GM21723 (cell line): ENCODE measurements around the gene LST1.

ENCODE experiments used
- ATAC-seq: cut with Tn5 transposase; IDR thresholded peaks from one replicate; pipeline ENCODE4 v1.9.1; 2021; ENCODE audit warnings: mild to moderate bottlenecking, moderate library complexity; ENCODE audit not compliant: unreplicated experiment

Gene LST1

DNA sequence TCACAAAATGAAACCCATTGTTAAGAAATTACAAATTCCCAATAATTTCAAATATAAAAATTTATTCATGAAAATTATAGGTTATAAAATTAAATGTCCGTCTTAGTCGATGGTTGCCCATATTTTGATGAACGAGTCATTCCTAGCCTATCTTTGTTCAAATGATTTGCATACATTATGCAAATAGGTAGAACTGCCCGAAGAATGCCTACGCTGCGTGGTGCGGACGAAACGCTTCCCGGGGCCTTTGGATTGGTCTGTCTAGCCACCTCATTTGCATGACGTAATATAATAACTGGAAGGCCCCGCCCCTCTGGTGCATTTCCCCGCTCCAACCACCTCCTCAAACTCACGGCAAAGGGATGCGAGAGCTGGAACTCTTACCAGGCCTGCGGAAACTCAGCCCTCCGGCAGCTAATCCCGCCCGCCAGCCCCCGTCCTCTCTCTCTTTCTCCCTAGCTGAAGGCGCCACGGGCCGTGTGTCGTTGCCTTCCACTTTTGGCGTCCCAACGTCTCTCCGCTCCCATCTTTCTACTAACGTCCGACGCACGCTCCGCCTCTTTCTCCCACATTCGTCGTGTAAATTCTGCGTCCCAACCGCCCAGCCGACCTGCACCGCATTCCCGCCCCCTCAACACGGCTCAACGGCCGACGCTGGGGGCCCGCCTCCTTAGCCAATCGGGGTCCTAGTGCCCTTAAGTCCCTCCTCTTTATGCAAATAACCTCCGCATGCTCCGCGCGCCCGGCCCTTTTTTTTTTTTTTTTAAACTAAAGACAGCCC lies 33.9 kb downstream of the LST1 start:
- ATAC-seq: peak; percentile 78

DNA sequence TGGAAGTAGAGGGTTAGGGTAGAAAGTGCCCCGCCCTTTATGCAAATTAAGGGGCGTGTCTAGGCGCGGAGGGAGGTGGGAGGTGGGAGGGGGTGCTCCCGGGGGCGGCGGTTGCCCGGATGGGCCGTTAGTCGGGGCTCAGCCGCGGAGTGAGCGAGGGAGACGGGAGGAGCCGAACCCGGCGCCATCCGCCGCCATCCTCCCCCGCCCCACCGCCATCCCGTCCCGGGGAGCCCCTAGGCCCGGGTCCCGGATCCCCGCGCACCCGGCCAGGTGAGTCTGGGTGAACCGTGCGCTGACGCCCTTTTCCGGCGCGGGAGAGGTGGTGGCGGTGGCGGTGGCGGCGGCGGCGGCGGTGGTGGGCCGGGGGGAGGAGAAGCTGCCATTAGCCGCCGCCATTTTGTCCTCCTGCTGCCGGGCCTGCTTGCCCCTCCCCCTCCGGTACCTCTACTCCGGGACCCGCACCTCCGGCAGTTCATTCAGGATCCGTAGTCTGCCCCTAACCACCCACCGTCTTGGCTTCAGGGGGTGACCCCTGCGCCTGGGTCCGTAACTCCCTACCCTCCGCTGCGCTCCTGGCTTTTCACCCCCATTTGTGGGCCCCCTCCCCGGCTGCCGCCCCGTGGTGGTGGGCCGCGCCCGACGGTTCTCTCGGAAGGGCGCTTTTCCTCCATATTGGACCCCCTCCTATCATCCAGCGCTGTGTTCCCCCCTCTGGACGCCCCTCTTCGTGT lies 34.7 kb downstream of the LST1 start, which contains the start of gene PRRC2A:
PRRC2A (plus strand) TSS at position 130 of the 734 bp plus-strand sequence. CDS start 2,075 bp downstream, outside the sequence.
- peak; percentile 51 for ATAC-seq

DNA sequence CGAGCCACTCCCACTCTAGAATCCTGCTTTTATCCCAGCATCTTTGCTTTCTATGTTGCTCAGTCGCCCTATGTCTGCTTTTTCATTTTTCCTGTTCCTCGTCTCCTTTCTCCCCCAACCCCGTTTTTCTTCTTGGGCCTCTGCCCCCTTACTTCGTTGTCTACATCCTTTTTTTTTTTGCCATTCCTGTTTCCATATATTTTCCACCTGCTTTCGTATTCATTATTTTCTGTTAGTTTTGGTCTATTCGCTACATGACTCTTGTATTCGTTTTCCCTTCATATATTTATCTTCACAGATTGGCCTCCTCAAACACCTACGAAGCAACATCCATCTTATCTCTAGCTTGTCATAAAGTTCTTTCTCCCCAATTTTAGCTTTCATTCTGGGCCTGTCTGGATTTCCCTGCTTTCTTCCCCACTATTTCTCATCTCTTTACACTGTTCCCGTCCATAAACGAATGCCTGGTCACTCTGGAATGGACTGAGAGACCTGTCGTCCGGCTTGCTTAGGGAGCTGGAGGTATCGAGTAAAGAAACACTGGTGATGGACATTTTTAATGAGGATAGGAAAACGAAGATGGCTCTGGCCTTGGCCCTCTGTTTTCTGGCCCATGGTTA lies 35.4 kb downstream of the LST1 start:
- ATAC-seq: no peak

DNA sequence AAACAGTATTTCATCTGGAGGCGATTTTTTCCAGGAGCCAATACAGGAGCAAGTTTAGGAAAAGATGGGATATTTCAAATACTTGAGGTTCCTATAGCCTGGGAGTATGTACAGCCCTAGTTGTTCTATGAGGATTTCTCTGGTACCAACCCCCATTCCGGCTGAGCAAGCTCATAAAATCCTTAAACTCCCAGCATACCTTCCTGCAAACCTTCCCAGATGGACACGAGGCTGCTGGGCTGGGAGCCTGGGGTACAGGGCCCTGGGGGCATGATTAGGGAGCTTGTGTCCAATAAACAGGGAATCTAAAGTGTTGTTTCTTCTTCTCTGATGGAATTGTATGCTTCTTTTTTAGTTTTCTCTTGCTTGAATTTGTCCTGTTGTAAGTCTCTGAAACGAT lies 35.9 kb downstream of the LST1 start:
- no peak for ATAC-seq

DNA sequence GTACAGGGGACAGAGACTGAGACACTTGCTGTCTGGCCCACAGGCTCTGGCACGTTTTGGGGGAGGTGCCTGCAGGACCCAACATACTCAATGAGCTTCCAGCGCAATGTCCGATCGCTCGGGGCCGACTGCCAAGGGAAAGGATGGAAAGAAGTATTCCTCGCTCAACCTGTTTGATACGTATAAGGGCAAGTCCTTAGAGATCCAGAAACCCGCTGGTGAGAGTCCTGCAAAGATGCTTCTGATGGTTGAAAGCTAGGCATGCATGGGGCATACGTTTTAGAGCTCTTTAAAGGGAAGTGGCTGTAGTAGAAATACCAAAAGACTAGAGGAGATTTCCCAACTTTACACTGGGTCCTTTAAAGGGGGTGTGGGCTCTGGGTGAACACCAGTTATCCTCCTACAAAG lies 36.6 kb downstream of the LST1 start:
- no peak for ATAC-seq

DNA sequence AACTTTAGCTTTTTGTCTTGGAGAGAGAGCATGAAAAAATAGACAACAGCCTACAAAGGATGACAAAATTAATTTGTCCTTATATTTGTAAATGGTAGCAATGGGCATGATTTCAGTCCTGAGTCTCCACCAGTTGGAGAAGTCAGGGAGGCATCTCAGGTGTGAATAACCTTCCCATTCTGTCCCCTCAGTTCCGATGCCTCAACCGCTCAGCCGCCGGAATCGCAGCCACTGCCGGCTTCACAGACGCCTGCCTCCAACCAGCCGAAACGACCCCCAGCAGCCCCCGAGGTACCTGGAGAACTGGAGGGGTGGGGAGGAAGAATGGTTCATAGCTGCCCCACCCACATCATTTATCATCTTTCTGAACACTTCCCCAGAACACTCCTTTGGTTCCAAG lies 38.0 kb downstream of the LST1 start:
- no peak for ATAC-seq

DNA sequence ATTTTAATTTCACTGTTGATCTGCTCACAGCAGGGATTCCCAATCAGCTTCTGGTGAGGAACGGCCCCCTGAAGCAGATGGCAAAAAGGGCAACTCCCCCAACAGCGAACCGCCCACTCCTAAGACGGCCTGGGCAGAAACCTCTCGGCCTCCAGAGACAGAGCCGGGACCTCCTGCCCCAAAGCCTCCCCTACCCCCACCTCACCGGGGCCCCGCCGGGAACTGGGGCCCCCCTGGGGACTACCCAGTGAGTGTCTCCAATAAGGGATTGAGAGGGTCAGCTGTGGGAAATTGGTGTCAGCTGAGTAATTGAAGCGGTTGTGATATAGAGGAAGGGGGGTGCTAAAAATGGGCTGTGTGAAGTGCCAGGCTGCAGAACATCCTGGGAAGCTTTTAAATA lies 40.9 kb downstream of the LST1 start:
- ATAC-seq: no peak

DNA sequence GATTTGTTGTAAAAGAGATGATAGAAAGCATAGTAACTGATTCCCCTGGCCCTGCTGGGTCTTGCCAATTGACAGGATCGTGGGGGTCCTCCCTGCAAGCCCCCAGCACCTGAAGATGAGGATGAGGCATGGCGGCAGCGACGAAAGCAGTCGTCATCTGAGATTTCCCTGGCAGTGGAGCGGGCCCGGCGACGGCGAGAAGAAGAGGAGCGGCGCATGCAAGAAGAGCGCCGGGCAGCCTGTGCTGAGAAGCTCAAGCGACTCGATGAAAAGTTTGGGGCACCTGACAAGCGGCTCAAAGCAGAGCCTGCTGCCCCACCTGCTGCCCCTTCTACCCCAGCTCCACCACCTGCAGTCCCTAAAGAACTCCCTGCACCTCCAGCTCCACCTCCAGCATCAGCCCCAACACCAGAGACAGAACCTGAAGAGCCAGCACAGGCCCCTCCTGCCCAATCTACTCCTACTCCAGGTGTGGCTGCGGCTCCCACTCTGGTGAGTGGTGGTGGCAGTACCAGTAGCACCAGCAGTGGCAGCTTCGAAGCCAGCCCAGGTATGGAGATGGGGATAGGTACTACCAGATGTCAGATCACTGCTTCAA lies 41.7 kb downstream of the LST1 start:
- ATAC-seq: no peak

DNA sequence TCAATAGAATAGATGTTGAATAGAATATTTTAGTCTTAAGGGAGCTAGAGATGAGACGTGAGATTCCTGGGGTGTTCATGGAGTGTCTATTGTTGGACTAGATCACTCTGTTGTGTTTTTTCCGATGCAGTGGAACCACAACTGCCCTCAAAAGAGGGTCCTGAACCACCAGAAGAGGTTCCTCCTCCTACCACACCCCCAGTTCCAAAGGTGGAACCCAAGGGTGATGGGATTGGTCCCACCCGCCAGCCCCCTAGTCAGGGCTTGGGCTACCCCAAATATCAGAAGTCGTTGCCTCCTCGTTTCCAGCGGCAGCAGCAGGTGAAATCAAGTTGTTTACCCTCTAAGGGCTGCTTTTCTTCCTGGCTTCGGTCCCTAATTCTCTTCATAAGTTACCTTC lies 42.9 kb downstream of the LST1 start:
- ATAC-seq: no peak

DNA sequence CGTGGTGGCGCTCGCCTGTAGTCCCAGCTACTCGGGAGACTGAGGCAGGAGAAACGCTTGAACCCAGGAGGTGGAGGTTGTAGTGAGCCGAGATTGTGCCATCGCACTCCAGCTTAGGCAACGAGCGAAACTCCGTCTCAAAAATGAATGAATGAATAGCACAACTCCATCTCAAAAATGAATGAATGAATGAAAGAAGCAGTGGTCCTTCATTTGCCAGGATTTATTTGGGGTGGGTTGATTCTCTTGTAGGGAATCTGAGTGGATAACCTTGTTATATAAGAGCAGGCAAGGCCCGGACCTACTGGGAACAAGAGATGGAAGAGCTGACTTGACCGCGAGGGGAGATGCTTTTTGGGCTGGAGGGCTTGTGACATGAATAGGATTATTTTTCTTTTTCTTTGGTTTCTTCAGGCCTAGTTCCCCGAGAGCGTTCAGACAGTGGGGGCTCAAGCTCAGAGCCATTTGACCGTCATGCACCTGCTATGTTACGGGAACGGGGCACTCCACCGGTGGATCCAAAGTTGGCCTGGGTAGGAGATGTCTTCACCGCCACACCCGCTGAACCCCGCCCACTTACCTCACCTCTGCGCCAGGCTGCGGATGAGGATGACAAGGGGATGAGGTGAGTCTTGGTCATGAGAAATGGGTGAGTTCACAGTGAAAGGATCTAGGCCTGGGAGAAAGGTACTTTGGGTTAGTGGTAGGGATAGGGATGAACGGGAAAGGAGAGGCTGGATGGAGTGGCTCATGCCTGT lies 44.3 kb downstream of the LST1 start:
- ATAC-seq: no peak

DNA sequence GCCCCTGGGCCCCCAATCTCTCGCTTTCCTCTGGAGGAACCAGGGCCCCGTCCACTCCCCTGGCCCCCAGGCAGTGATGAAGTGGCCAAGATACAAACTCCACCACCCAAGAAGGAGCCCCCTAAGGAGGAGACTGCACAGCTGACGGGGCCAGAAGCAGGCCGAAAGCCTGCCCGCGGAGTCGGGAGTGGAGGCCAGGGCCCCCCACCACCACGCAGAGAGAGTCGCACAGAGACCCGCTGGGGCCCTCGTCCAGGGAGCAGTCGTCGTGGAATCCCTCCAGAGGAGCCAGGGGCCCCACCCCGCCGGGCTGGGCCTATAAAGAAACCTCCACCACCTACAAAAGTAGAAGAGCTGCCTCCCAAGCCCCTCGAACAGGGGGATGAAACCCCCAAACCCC lies 45.1 kb downstream of the LST1 start:
- no peak for ATAC-seq

DNA sequence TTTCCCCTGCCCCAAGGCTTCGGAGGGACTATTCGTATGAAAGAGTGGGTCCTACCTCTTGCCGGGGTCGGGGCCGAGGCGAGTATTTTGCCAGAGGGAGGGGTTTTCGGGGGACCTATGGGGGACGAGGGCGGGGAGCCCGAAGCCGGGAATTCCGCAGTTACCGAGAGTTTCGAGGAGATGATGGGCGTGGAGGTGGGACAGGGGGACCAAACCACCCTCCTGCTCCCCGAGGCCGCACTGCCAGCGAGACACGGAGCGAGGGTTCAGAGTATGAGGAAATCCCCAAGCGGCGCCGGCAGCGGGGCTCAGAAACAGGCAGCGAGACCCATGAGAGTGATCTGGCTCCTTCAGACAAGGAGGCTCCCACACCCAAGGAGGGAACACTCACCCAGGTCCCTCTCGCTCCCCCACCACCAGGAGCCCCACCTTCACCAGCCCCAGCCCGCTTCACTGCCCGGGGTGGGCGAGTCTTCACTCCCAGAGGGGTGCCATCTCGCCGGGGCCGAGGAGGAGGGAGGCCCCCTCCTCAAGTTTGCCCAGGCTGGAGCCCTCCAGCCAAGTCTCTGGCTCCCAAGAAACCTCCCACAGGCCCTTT lies 45.7 kb downstream of the LST1 start:
- no peak for ATAC-seq

DNA sequence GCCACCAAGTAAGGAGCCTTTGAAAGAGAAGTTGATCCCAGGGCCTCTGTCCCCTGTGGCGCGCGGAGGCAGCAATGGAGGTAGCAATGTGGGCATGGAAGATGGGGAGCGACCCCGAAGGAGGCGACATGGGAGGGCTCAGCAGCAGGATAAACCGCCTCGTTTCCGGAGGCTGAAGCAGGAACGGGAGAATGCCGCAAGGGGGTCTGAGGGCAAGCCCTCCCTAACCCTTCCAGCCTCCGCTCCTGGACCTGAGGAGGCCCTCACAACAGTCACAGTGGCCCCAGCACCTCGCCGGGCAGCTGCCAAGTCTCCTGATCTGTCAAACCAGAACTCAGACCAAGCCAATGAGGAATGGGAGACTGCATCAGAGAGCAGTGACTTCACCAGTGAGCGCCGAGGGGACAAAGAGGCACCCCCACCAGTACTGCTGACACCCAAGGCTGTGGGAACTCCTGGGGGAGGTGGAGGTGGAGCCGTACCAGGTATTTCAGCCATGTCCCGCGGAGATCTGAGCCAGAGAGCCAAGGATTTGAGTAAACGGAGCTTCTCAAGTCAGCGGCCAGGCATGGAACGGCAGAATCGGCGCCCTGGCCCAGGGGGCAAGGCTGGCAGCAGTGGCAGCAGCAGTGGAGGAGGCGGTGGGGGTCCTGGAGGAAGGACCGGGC lies 46.3 kb downstream of the LST1 start:
- no peak for ATAC-seq

DNA sequence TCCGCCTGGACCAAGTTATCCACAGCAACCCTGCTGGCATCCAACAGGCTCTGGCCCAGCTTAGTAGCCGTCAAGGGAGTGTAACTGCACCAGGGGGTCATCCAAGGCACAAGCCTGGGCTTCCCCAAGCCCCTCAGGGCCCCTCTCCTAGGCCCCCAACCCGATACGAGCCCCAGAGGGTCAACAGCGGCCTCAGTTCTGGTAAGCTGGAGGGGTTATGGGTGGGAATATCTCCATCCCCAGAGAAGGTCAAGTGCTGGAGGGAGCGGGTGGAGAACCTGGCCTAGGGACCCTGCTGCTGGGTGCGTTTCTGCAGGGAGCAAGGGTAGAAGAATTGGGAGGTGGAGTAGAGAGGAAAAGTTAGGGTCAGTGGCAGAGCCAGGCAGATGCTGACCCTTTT lies 47.4 kb downstream of the LST1 start:
- no peak for ATAC-seq

DNA sequence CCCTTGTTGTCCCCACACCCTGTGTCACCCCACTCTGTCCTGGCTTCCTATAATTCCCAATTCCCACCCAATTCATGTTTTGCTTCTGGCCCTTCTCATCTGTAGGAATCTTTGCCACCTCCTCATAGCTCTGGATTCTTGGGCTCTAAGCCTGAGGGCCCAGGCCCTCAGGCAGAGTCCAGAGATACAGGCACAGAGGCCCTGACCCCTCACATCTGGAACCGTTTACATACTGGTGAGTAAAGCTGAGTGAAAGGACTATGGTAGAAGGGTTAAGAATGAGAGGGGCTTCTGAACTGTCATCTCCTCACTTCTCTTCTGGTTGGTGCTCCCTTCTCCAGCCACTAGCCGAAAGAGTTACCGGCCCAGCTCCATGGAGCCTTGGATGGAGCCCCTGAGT lies 48.1 kb downstream of the LST1 start:
- no peak for ATAC-seq

DNA sequence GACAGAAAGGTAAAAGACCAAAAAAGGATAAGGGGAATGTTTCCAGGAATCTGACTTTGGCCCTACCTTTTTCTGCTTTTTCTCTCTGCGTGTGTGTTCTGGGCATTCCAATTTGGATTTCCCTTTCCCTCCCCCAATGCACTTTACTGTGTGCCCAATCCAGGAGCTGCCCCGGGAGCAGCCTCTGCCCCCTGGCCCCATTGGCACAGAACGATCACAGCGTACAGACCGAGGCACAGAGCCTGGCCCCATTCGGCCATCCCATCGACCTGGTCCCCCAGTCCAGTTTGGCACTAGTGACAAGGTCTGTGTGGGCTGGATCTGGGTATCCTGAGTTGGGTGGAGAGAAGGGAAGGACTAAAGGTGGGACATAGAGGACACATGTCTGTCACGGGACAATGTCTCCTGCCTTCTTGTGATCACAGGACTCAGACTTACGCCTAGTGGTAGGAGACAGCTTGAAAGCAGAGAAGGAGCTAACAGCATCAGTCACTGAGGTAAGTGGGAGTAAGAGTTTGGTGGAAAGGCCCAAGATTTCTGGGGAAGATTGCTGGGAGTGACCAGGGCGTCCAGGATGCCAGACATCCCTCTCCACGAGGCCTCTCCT lies 49.0 kb downstream of the LST1 start:
- ATAC-seq: no peak

DNA sequence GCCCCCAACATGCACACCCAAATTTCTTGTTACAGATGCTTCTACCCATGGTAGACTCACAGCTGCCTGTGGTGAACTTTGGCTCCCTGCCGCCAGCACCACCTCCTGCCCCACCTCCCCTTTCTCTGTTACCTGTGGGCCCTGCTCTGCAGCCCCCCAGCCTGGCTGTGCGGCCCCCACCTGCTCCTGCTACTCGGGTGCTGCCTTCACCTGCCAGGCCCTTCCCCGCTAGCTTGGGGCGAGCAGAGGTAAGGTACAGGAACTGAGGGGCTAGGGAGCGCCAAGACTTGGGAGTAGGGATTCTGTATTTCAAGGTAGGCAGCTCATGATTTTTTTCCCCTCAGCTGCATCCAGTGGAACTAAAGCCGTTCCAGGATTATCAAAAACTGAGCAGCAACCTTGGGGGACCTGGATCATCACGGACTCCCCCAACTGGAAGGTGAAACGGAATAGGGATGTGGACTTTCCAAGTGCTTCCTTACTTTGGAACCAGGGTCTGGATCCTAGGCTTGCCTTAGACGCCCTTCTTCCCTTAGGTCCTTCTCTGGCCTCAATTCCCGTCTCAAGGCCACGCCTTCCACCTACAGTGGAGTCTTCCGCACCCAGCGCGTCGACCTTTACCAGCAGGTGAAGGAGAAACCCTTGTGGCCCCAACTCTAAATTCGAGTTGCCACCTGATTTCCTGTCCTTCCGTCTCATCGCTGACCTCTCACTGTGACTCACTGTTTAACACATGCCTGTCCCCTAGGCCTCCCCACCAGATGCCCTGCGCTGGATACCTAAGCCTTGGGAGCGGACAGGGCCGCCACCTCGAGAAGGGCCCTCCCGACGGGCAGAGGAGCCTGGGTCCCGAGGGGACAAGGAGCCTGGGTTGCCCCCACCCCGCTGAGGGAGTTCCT lies 50.9 kb downstream of the LST1 start:
- ATAC-seq: no peak
